ENCODE data around the gene HSD11B1. TPM values are rescaled to one million over a fixed set of nuclear protein-coding genes. Genes with fewer than 3 reads are reported as not detected.
A peak's percentile ranks its signal among the peaks of the same experiment; 100 is the strongest.

HSD11B1 gene
- total RNA-seq, 4 donors from 2014 or later: 1.1 to 20.7 (median 2.4) TPM

DNA sequence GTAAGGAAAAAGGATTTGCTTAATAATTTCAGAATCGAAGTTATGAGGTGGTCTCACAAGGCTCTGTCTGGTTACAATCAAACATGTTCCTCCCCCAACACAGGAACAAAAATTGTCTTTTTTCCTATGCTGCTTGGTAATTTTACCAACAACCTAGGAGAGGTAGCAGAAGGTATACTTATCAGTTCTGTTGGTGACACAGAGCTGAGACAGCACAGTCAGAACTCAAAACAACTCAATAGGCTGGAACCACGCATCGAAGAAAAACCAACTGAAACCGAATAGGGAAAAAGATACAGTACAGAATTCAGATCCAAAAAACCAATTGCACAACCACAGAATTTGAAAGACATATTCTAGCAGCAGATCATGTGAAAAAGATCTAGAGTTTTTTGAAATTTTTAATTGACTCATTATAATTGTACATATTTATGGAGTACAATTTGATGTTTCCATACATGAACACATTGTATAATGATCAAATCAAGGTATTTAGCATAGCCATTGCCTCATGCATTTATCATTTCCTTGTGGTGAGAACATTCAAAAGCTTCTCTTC is 25.6 kb upstream of the HSD11B1 start:
- no peaks in the 10 kb centered on the region for H3K36me3 ChIP-seq
- H3K27ac ChIP-seq: no peak overlapping the region
- no peaks in the 10 kb centered on the region for H3K9me3 ChIP-seq
- H3K4me1 ChIP-seq: peaks cover 4 to 15% of the 10 kb centered on the region in 2 donors
- no peak for TF ChIP-seq POLR2A (IDR thresholded peaks at IDR 0.05)
- TF ChIP-seq, protein P1, sequence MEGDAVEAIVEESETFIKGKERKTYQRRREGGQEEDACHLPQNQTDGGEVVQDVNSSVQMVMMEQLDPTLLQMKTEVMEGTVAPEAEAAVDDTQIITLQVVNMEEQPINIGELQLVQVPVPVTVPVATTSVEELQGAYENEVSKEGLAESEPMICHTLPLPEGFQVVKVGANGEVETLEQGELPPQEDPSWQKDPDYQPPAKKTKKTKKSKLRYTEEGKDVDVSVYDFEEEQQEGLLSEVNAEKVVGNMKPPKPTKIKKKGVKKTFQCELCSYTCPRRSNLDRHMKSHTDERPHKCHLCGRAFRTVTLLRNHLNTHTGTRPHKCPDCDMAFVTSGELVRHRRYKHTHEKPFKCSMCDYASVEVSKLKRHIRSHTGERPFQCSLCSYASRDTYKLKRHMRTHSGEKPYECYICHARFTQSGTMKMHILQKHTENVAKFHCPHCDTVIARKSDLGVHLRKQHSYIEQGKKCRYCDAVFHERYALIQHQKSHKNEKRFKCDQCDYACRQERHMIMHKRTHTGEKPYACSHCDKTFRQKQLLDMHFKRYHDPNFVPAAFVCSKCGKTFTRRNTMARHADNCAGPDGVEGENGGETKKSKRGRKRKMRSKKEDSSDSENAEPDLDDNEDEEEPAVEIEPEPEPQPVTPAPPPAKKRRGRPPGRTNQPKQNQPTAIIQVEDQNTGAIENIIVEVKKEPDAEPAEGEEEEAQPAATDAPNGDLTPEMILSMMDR (IDR thresholded peaks at IDR 0.05): no peak
- no peak overlapping the region for H3K4me3 ChIP-seq (replicated peaks in 1 of 3)
- intact Hi-C loops (cut with DNase I): no loop called here
- no peak for DNase-seq
- H3K27me3 ChIP-seq: no peaks in the 10 kb centered on the region
- WGBS, 2 donors: 92 to 95% methylated on average over 4 of the region's 4 CpGs

DNA sequence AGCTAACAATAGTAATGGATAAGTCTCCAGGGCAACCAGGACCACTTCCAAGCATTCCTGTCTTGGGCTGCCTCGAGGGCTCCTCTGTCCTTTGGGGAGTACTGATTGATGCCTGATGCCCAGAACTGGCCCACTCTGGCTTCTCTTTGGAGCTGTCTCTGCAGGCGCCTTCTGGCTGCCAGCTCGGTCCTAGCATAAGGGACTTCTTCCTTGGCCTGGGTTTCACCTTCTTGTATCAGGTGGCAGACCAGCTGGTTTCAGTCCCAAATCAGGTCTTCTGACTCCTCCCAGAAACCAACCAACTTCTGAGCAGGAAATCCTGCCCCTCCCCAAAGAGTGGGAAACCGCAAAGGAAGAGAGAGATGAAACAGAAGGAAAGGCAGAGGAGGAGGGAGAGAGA is 18.8 kb upstream of the HSD11B1 start:
- H3K27me3 ChIP-seq: no peaks in the 10 kb centered on the region
- peaks cover 3 to 6% of the 10 kb centered on the region in 2 donors for H3K4me1 ChIP-seq
- WGBS, 2 donors: 76 to 78% methylated on average over 4 of the region's 4 CpGs
- no peak overlapping the region for H3K27ac ChIP-seq
- H3K36me3 ChIP-seq: no peaks in the 10 kb centered on the region
- DNase-seq: no peak
- TF ChIP-seq, protein P1 (IDR thresholded peaks at IDR 0.05): no peak
- TF ChIP-seq POLR2A (IDR thresholded peaks at IDR 0.05): no peak
- no peak overlapping the region for H3K4me3 ChIP-seq (replicated peaks in 1 of 3)
- intact Hi-C loops (cut with DNase I): no loop called here
- H3K9me3 ChIP-seq: no peaks in the 10 kb centered on the region

DNA sequence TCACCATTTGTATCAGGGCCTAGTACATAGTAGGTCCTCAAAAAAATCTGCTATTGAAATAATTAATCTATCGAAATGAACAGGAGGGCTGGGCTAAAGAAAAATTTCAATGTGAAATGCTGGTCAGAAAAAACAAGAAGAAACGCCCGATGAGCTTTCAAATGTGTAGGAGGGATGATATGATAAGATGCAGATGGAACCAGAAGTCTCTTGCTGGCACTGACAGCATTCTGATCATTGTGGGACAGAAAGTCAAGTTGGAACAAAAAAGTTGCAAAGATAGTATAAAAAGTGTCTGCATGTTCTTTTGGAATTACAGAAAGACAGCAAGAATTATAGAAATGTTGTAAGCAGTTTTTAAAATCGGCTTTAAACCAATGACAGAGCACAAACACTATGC is 18.3 kb upstream of the HSD11B1 start:
- no peak for DNase-seq
- no peak for TF ChIP-seq POLR2A (IDR thresholded peaks at IDR 0.05)
- TF ChIP-seq, protein P1 (IDR thresholded peaks at IDR 0.05): no peak
- Histone ChIP-seq H3K27me3 (no peaks in the 10 kb centered on the region), H3K36me3 (no peaks in the 10 kb centered on the region), H3K27ac (no peak overlapping the region), H3K9me3 (no peaks in the 10 kb centered on the region), H3K4me1 (peaks cover 3 to 6% of the 10 kb centered on the region in 2 donors), H3K4me3 (replicated peaks in 1 of 3) (no peak overlapping the region)
- 81 to 85% methylated on average over 4 of the region's 4 CpGs for WGBS, 2 donors
- intact Hi-C loops (cut with DNase I): no loop called here

DNA sequence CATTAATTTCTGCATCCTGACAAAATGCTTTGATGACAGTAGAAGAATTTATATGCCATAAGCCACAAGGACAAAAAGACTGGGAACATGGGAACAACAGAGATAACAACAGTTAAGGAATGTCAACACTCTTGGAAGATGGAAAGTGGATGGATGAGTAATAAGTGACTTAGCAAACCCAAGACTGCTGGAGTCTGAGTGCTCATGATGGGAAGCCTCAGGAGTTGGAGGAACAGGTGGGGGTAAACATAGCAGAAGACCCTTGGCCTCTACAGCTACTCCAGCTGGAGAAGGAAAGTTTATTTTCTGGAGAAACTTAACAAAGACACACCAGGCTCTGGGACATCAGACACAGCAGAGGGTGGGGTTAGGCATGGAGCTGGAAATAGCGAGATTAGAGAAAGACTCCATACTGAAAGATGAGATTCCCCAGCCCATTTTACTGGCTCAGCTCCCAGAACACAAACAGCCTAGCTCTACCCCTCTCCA is 15.9 kb upstream of the HSD11B1 start:
- TF ChIP-seq POLR2A (IDR thresholded peaks at IDR 0.05): no peak
- TF ChIP-seq, protein P1 (IDR thresholded peaks at IDR 0.05): no peak
- Histone ChIP-seq H3K4me3 (replicated peaks in 1 of 3) (no peak overlapping the region), H3K4me1 (peaks cover 3 to 6% of the 10 kb centered on the region in 2 donors), H3K36me3 (no peaks in the 10 kb centered on the region), H3K9me3 (no peaks in the 10 kb centered on the region), H3K27ac (no peak overlapping the region), H3K27me3 (no peaks in the 10 kb centered on the region)
- DNase-seq: no peak
- WGBS, 2 donors: 63 to 79% methylated on average over 1 of the region's 1 CpG
- intact Hi-C loops (cut with DNase I): no loop called here

DNA sequence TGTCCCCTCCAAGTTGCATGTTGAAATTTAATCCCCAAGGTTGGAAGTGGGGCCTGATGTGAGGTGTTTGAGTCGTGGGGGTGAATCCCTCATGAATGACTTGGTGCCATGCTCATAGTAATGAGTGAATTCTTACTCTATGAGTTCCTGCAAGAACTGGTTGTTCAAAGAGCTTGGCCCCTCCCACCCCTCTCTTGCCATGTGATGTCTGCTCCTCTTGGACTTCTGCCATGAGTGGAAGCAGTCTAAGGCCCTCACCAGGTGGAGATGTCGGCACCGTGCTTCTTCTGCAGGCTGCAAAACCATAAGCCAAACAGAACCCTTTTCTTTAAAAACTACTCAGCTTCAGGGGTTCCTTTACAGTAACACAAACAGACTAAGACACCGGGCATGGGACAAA is 15.2 kb upstream of the HSD11B1 start:
- no peaks in the 10 kb centered on the region for H3K27me3 ChIP-seq
- H3K4me3 ChIP-seq (replicated peaks in 1 of 3): no peak overlapping the region
- intact Hi-C loops (cut with DNase I): no loop called here
- peak; percentile 35 to 41 for DNase-seq
- H3K36me3 ChIP-seq: no peaks in the 10 kb centered on the region
- WGBS, 2 donors: 60 to 69% methylated on average over 4 of the region's 4 CpGs
- TF ChIP-seq POLR2A (IDR thresholded peaks at IDR 0.05): no peak
- TF ChIP-seq, protein P1 (IDR thresholded peaks at IDR 0.05): no peak
- no peak overlapping the region for H3K27ac ChIP-seq
- H3K9me3 ChIP-seq: no peaks in the 10 kb centered on the region
- H3K4me1 ChIP-seq: peaks cover 3 to 6% of the 10 kb centered on the region in 2 donors
